Lower leg skin (tissue), 4 donors: ENCODE results near the gene EXOC6B. TPM values are rescaled to one million over a fixed set of nuclear protein-coding genes. Genes with fewer than 3 reads are reported as not detected.
A peak's percentile ranks its signal among the peaks of the same experiment; 100 is the strongest.

Source experiments
- DNase-seq, 2 donors: peaks; one replicate each; pipeline ENCODE4 v3.0.0-alpha.2; 2019; ENCODE audit warnings: low spot score in 2 of 2
- H3K4me3 ChIP-seq: fragments of 200-600 bp; sonication (generic); 2 replicates; pipeline ENCODE4 v1.5.1; 2017; ENCODE audit warnings: mild to moderate bottlenecking, low read depth; ENCODE audit not compliant: poor library complexity, severe bottlenecking
- CTCF ChIP-seq, 3 donors: fragments of 450-650 bp; IDR thresholded peaks; one replicate each; pipeline ENCODE4 v1.5.1; 2016; ENCODE audit warnings: antibody characterized with exemption in 3 of 3, mild to moderate bottlenecking in 3 of 3, moderate library complexity in 2 of 3
- POLR2A ChIP-seq, 2 donors: fragments of 450-650 bp; IDR thresholded peaks; one replicate each; pipeline ENCODE4 v1.6.1; 2016 to 2017; ENCODE audit warnings: antibody characterized with exemption in 2 of 2, mild to moderate bottlenecking in 1 of 2, moderate library complexity in 1 of 2
- WGBS, 2 donors: methylation state at CpG; one replicate each; pipeline ENCODE4 v1.1.5; 2018; 5-methylcytosine and 5-hydroxymethylcytosine counted together
- intact Hi-C: fragments of 100-400 bp; cut with DNase I; formaldehyde crosslinking; loops from one replicate; pipeline ENCODE4 v1.15.0; 2023; ENCODE audit warnings: low total_unique reads
- total RNA-seq, 4 donors: library from RNA; depleted of rRNA; stranded (reverse); fragments of >200 nt; gene quantifications; one replicate each; pipeline ENCODE4 v1.1.0, GENCODE V29; 2016

EXOC6B gene
- total RNA-seq, 4 donors from 2014 or later, result 85.8 to 164 (median 103) TPM

DNA sequence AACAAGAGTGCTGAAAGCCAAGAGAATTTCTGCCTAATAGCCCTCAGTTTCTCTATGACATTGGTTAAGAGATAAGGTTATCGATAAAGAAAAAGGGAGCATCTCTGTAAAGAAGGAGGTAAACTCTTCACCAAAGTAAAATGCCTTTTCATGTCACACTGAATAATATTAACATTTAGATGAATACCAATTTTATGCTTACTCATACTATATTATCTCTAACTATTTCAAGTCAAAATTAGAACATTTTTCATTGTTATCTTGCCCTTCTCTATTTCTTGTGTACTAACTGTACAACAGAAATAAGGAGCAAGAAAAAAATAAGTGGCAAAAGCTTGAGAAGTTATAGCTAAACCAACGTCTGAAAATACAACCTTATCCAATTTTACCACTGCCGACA, 127.5 kb downstream of the EXOC6B start:
- H3K4me3 ChIP-seq, result no peak overlapping the region
- 90 to 91% methylated on average over 3 of the region's 3 CpGs for WGBS, 2 donors
- TF ChIP-seq POLR2A (IDR thresholded peaks at IDR 0.05), result no peak
- TF ChIP-seq CTCF (IDR thresholded peaks at IDR 0.05), result no peak
- intact Hi-C loops, result no loop called here
- no peak for DNase-seq

DNA sequence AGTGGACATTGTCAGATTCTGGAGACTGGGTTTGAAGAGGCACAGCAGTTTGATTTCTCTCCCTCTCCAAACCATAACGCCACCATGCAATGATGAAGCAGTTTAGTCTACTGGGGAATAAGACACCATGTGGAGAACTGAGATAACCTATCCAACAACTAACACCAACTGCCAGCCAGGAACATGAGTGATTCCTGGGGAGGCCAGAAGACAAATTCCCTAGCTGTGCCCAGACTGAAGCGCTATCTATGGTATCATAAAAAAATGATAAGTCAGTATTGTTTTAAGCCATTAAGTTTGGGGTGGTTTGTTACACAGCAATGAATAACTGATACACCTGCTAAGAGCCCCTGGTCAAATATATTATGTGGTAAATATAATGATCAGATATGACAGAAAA, 129.3 kb downstream of the EXOC6B start:
- WGBS, 2 donors, result 95 to 100% methylated on average over 2 of the region's 2 CpGs
- intact Hi-C loops, result no loop called here
- TF ChIP-seq POLR2A (IDR thresholded peaks at IDR 0.05) (no peak), CTCF (IDR thresholded peaks at IDR 0.05) (no peak)
- no peak for DNase-seq
- H3K4me3 ChIP-seq, result no peak overlapping the region

DNA sequence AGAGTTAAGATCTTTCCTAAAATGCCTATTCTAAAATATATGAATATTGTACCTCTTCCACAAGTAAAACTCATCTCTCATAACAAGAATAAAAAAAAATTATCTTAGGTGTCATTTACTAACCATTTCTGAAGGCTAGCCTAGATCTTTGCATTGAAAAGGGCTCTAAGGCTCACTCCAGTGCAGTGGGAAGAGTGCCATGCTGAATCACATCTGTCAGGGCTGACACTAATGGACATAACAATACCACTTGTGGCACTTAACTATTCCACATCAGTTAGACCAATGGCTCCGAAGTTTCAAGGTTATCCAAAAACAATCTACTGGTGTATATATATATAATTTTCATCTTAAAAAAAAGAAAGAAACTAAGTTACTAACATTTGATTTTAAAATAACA, 130.2 kb downstream of the EXOC6B start:
- WGBS, 2 donors, result 77 to 94% methylated on average over 1 of the region's 1 CpG
- no peak overlapping the region for H3K4me3 ChIP-seq
- no peak for DNase-seq
- no peak for TF ChIP-seq CTCF (IDR thresholded peaks at IDR 0.05)
- intact Hi-C loops, result no loop called here

- WGBS, 2 donors, result 51 to 58% methylated on average over 9 of the region's 9 CpGs
- intact Hi-C loops, result no loop called here
- DNase-seq, result no peak
These were observed 130.9 kb downstream of the EXOC6B start for GRCh38 chr2:72694715-72695496.

GRCh38 chr2:72689579-72690195, 136.1 kb downstream of the EXOC6B start:
- H3K4me3 ChIP-seq, result no peak overlapping the region
- intact Hi-C loops, result no loop called here
- TF ChIP-seq CTCF (IDR thresholded peaks at IDR 0.05), result no peak
- no peak for TF ChIP-seq POLR2A (IDR thresholded peaks at IDR 0.05)
- no peak for DNase-seq
- 48 to 68% methylated on average over 5 of the region's 5 CpGs for WGBS, 2 donors

More at GRCh38 chr2:72694715-72695496, 130.9 kb downstream of the EXOC6B start:
- no peak overlapping the region for H3K4me3 ChIP-seq
- no peak for TF ChIP-seq POLR2A (IDR thresholded peaks at IDR 0.05)
- peak in 1 of 3 donors; percentile 77 for TF ChIP-seq CTCF (IDR thresholded peaks at IDR 0.05)
